ENCODE data around the gene DMD.
"Not testable (repeated sequence)": the region's sequence is repeated elsewhere in the genome, so short reads cannot be mapped to it uniquely, and the experiment has no call there.

The DMD gene

GRCh38 chrX:31397119-31397518 is 1814.2 kb downstream of the DMD start:
- in situ Hi-C loops (cut with MboI; ENCODE audit: low pct_unique_long_range_greater_than_20kb, low sequenced_read_pairs), result no loop called here
- no peak for DNase-seq

GRCh38 chrX:31392513-31392912 is 1818.8 kb downstream of the DMD start:
- in situ Hi-C loops (cut with MboI; ENCODE audit: low pct_unique_long_range_greater_than_20kb, low sequenced_read_pairs), result no loop called here
- DNase-seq, result no peak

DNA sequence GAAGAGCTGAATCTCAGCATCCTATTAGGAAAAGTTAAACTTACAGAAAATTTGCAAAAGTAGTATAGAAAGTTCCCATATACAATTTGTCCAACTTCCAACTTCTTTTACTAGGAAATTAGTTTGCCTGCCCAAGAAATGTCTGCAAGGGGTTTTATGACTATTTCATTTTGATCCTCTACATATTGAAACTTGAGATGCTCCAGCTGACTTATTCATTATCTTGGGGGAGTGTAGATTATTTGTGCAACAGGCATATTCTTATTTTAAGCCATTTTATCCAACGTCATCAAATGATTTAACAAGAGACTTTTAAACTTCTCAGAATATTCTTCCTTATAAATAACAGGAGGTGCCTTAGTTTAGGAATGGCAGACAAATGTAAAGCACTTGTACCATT is 1822.4 kb downstream of the DMD start:
- no peak for DNase-seq
- in situ Hi-C loops (cut with MboI; ENCODE audit: low pct_unique_long_range_greater_than_20kb, low sequenced_read_pairs), result no loop called here

DNA sequence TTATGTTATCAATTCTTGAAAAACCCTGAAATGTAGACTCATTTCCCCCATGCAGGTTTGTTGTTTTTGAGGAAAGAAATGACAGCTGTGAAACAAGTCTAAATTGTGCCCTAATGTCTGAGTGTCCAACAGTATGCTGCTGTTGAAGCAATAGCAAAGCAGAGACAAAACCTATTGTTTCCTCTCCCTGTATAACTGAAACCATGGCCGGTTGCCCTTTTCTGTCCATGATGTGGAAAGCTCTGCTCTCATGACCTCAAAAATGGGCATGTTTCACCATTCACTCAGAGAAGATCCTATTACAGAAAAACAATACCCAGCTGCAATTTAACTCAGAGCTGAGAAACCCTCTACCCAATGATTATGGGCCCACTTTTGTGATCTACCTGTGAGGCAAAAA is 1826.9 kb downstream of the DMD start:
- in situ Hi-C loops (cut with MboI; ENCODE audit: low pct_unique_long_range_greater_than_20kb, low sequenced_read_pairs), result no loop called here
- DNase-seq, result no peak

DNA sequence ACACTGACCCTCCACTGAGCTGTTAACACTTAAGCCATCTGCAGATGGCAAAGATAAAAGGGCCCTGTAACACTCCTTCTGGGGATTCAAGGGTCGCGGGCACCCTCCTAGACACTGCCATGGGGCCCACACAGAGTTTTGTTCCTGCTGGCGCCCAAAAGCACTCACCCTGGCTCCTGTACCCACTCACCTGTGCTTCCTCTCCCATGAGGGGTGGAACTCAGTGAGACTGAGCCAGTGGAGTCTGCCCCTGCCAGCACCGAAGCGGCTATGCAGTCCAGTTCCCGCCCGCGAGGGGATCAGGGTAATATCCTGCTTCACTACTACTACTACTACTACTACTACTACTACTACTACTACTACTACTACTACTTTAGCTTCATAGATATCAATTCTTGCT is 1827.4 kb downstream of the DMD start:
- in situ Hi-C loops (cut with MboI; ENCODE audit: low pct_unique_long_range_greater_than_20kb, low sequenced_read_pairs), result no loop called here
- DNase-seq, result no peak

DNA sequence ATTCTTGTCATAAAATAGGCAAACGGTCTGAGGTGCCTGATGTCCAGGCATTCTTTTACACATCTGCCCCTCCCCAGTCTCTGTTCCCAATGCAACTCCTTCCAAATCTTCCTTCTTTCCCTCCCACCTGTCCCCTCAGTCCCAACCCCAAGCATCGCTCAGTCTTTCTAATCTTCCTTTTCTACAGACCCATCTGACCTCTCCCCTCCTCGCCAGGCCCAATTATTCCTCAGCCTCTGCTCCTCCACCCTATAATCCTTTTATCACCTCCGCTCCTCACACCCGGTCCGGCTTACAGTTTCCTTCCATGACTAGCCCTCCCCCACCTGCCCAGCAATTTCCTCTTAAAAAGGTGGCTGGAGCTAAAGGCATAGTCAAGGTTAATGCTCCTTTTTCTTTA is 1832.4 kb downstream of the DMD start:
- DNase-seq; in situ Hi-C loops (cut with MboI; ENCODE audit: low pct_unique_long_range_greater_than_20kb, low sequenced_read_pairs): not testable (repeated sequence)

GRCh38 chrX:31377821-31378220 is 1833.5 kb downstream of the DMD start:
- in situ Hi-C loops (cut with MboI; ENCODE audit: low pct_unique_long_range_greater_than_20kb, low sequenced_read_pairs); DNase-seq: not testable (repeated sequence)

GRCh38 chrX:31376408-31377022 is 1834.8 kb downstream of the DMD start:
- in situ Hi-C loops (cut with MboI; ENCODE audit: low pct_unique_long_range_greater_than_20kb, low sequenced_read_pairs), result no loop called here
- no peak for DNase-seq

DNA sequence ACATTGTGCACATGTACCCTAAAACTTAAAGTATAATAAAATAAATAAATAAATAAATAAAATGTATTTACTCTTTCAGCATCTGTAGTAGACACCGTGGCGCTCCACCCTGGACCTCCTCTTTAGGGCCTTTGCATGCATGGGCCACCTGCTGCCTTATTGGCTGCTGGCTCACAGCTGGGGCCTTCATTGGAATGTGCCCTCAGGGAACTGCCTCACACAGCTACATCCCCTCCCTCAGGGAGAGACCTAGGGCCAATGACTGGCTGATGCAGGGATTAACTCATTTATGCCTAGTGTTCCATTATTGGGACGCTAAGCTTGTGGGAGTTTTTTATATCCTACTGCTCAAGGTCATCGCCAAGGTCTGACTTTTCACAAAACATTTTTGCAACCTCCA is 1836.6 kb downstream of the DMD start:
- in situ Hi-C loops (cut with MboI; ENCODE audit: low pct_unique_long_range_greater_than_20kb, low sequenced_read_pairs), result no loop called here
- no peak for DNase-seq

DNA sequence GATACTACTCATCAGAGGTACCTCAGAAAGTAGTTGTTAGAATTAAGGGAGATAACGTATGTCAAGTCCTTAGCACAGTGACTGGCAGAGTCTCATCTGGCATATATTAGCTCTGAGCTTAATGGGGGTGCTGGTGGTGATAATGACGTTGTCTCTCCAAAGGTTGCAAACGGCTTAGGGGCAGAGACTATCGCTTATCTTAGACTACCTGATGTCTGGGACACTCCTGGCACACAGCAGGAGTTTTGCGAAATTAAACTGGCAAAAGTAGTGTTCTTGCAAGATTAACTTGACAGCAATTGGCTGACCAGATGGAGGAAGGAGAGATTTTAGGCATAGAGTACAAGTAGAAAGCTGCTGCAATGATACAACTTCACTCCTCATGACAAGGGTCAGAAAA is 1839.4 kb downstream of the DMD start:
- DNase-seq, result no peak
- in situ Hi-C loops (cut with MboI; ENCODE audit: low pct_unique_long_range_greater_than_20kb, low sequenced_read_pairs), result no loop called here

- in situ Hi-C loops (cut with MboI; ENCODE audit: low pct_unique_long_range_greater_than_20kb, low sequenced_read_pairs), result no loop called here
- DNase-seq, result no peak
These were observed 1843.5 kb downstream of the DMD start for GRCh38 chrX:31367816-31368215.

DNA sequence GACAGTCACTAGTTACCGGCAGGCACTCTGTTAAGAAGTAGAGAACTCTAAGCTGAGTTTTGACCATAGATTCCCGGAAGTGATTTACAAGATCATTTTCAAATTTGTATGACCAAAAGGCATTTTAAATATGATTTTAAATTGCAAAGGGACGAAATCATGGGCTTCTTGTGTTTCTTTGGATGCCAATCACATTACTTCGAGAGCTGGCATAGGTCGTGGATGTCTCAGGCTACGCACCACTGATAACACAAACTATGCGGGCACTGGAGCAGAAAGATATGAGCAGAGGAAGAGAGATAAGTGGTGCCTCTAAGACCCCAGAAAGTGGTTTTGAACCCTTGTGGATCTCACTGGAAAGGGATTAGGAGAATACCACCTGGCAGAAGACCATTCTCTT is 1845.3 kb downstream of the DMD start:
- peak; percentile 16 for DNase-seq
- in situ Hi-C loops (cut with MboI; ENCODE audit: low pct_unique_long_range_greater_than_20kb, low sequenced_read_pairs), result no loop called here

DNA sequence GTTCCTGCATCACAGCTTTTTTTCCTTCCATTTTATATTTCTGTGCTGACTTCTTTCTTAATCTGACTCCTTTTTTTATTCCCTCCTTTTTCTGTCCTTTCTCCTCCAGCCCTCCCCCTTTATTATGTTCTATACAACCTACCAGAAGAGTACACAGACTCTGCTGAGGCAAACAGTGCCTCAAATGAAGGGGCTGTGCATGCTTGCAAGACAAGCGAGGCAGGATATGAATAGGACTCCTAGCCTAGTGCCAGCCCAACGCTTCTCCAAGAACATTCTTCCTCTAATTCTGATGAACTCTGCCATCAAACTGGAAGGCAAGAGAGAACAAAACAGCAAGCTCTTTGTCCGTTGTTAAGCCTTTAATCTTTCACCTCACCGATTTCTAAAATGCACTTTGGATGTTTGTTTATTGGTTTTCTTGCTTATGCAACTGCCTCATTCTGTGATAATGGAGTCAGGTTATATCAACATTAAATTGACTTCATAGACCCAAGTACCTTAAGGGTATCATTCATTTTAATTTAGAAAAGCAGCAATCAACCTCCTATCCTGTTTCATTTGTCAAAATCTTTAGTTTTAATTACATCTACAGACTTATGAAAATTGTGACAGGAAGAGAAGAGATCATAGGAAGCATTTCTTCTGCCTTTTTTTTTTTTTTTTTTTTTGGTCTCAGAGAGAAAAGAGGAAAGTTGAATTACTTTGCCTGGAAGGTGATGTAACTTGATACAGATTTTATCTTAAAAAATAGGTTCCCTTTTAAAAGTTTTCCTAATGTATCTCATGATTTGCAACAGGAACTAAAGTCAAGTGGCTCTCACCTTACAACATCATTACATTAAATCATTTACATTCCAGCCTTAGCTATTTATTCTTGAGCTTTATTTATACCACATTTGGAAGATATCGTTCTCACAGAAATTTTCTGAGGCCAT is 1854.8 kb downstream of the DMD start:
- in situ Hi-C loops (cut with MboI; ENCODE audit: low pct_unique_long_range_greater_than_20kb, low sequenced_read_pairs), result no loop called here
- DNase-seq, result no peak

DNA sequence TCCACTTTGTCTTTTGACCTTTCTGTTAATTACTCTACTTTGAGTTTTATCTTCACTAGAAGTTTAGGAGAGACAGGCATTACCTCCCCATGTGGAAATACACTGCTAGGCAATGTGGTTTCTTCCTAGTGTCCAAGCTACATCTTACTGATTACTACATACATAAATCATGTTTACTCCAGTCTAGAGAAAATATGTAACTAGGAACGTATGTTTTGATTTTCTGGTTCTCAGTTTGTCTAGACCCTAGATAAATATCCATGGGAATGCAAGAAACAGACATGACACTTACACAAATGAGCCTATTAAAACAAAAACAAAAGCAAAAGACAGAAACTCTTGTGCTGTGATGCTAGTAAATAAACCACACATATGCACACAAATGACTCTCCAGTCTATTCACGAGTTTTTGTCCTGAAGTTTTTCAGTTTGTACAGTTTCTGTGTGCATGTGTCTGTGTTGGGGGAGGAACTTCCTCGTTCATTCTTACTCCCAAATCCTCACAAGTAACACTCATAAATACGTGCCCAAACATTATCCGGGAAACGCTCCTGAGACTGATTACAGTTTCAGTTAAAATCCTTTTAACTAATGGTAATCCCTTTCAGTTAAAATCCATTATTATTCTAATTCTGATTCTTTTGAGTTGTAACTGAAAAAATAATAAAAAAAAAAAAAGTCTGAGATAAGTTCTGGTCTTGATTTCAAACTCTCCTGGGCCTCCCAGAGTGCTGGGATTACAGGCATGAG is 1856.0 kb downstream of the DMD start:
- no peak for DNase-seq

GRCh38 chrX:31353095-31353494 is 1858.3 kb downstream of the DMD start:
- no peak for DNase-seq
- in situ Hi-C loops (cut with MboI; ENCODE audit: low pct_unique_long_range_greater_than_20kb, low sequenced_read_pairs), result no loop called here

More for the DNA sequence above, 1856.0 kb downstream of the DMD start:
- in situ Hi-C loops (cut with MboI; ENCODE audit: low pct_unique_long_range_greater_than_20kb, low sequenced_read_pairs), result no loop called here

DNA sequence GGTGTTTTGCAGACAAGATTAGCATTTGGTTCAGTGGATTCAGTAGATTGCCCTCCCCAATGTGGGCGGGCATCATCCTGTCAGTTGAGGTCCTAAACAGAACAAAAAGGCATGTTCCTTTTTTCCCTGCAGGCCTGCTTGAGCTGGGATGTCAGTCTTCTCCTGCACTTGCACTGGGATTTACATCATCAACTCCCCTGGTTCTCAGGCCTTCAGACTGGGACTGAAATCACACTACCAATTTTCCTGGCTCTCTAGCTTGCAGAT is 1860.6 kb downstream of the DMD start:
- no peak for DNase-seq
- in situ Hi-C loops (cut with MboI; ENCODE audit: low pct_unique_long_range_greater_than_20kb, low sequenced_read_pairs), result no loop called here

GRCh38 chrX:31349515-31349914 is 1861.8 kb downstream of the DMD start:
- DNase-seq, result no peak
- in situ Hi-C loops (cut with MboI; ENCODE audit: low pct_unique_long_range_greater_than_20kb, low sequenced_read_pairs), result no loop called here

GRCh38 chrX:31340587-31340986 is 1870.8 kb downstream of the DMD start:
- in situ Hi-C loops (cut with MboI; ENCODE audit: low pct_unique_long_range_greater_than_20kb, low sequenced_read_pairs), result no loop called here
- no peak for DNase-seq

- in situ Hi-C loops (cut with MboI; ENCODE audit: low pct_unique_long_range_greater_than_20kb, low sequenced_read_pairs), result no loop called here
- no peak for DNase-seq
These were observed 1872.4 kb downstream of the DMD start for GRCh38 chrX:31338991-31339350.

- no peak for DNase-seq
- in situ Hi-C loops (cut with MboI; ENCODE audit: low pct_unique_long_range_greater_than_20kb, low sequenced_read_pairs), result no loop called here
These were observed 1874.0 kb downstream of the DMD start for GRCh38 chrX:31337332-31337731.

Data from KBM-7 (cell line).